GM12865 (cell line): ENCODE measurements around the gene CSH2.

Experiments used
- DNase-seq: peaks from one replicate; pipeline ENCODE4 v3.0.0; 2010; ENCODE audit warnings: low read depth
- H3K4me3 ChIP-seq: 2 replicates; pipeline ENCODE4 v1.5.1; 2011; ENCODE audit warnings: mild to moderate bottlenecking, low read depth, low read length, control low read depth
- CTCF ChIP-seq: IDR thresholded peaks from 2 replicates; pipeline ENCODE4 v1.5.1; 2011; ENCODE audit warnings: low read length, control low read depth, low read depth, inconsistent platforms; ENCODE audit not compliant: insufficient read depth; ENCODE audit errors: missing control alignments

The CSH2 gene

GRCh38 chr17:63824362-63824761 lies 49.1 kb downstream of the CSH2 start:
- no peak overlapping the region for H3K4me3 ChIP-seq
- DNase-seq = no peak
- TF ChIP-seq CTCF = no peak

DNA sequence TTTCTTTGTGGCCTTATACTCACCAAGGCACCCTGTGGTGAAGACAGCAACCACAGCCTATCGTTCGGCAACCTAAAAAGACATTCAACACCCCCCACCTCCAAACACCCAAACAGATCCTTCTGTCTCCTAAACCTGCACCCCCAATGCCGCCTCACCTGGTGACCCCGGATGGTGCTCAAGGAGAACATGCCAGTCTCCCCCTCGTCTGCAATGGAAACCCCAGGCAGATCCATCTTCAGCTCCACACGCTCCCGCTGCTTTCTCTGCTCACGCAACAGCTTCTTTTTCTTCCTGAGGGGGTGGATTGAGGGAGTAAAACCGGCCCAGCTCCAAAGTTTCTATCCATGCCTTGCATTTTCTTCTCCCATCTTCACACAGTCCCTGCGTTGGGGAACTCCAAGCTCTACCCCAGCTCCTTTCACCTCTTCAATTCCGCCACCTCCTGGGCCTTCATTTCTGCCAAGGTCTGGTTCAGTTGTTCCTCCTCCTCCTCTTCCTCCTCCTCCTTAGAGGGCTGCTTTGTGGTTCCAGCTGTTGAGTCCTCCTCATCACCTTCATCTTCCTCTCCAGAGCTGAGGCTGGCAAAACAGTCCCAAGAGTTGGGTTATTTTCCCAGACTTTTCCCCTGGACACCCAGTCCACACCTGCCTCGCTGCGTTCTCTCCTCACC lies 49.7 kb downstream of the CSH2 start:
- TF ChIP-seq CTCF = no peak
- DNase-seq = no peak
- no peak overlapping the region for H3K4me3 ChIP-seq

DNA sequence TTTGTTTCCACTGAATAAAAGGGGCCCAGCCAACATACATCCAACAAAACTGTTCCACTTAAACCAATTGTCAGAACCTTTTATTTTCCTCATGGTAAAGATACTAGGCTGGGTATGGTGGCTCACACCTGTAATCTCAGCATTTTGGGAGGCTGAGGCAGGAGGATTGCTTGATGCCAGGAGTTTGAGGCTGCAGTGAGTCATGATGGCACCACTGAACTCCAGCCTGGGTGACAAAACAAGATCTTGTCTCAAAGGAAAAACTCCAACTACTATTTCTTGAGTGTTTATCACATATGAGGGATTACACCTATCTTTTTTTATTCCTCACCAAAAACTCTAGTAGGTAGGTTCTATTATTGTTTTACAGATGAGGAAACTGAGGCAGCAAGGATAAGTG lies 50.9 kb downstream of the CSH2 start:
- no peak for TF ChIP-seq CTCF
- no peak for DNase-seq
- H3K4me3 ChIP-seq = no peak overlapping the region
